Measurements from ENCODE around the gene CYP27C1.

DNA sequence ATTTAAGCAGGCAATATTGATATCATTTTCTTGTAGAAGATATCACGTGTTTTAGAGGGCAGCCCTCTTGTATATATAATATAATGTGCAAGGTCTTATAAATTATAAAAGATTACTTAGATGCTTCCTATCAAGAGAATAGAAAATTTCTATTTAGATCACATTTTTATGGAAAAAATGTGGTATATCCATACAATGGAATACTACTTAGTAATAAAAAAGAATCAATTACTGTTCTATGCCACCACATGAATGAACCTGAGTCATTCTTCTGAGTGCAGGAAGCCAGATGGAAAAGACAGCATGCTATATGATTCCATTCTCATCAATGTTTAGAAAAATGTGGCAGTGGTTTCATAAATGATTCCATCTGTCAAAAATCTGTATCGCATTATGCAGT is 23.6 kb downstream of the CYP27C1 start:
- TF ChIP-seq CTCF (IDR thresholded peaks at IDR 0.05) (no peak), POLR2A (IDR thresholded peaks at IDR 0.05) (no peak)
